HepG2 (cell line): Measurements from ENCODE around the gene PRR14. TPM values are rescaled to one million over a fixed set of nuclear protein-coding genes. Genes with fewer than 3 reads are reported as not detected.
A peak's percentile ranks its signal among the peaks of the same experiment; 100 is the strongest.

Experiments used
- CAMTA2 ChIP-seq: sonication (generic); formaldehyde crosslinking; IDR thresholded peaks from 2 replicates; pipeline ENCODE4 v1.4.0; 2020; ENCODE audit warnings: mild to moderate bottlenecking, missing genetic modification reagents, borderline replicate concordance
- TGIF2 ChIP-seq: IDR thresholded peaks from 2 replicates; pipeline ENCODE4 v1.6.1; 2016; ENCODE audit warnings: control low read depth, missing compliant biosample characterization
- YEATS2 ChIP-seq: sonication (generic); formaldehyde crosslinking; IDR thresholded peaks from 2 replicates; pipeline ENCODE4 v1.4.0; 2020; ENCODE audit warnings: missing genetic modification reagents, borderline replicate concordance
- ZKSCAN8 ChIP-seq: IDR thresholded peaks from 2 replicates; pipeline ENCODE4 v1.6.1; 2016; ENCODE audit warnings: borderline replicate concordance, missing genetic modification reagents, missing compliant biosample characterization
- ZNF17 ChIP-seq: sonication (generic); formaldehyde crosslinking; IDR thresholded peaks from 2 replicates; pipeline ENCODE4 v1.5.0; 2020; ENCODE audit warnings: mild to moderate bottlenecking, missing genetic modification reagents
- polyA plus RNA-seq, 8 experiments: library from polyadenylated mRNA; depleted of rRNA in 3 of 8; stranded (reverse) in 7 of 8; unstranded in 1 of 8; fragments of >200 nt; fragmentation: Illumina TruSeq in 4 of 8; extraction: Trizol in 4 of 8; gene quantifications; 2 replicates each; pipeline versions ENCODE4 v1.2.1 to v1.2.3, GENCODE V29; 2011 to 2016; ENCODE audit warnings: low read depth in 4 of 8, missing spikeins in 1 of 8, mixed read lengths in 1 of 8; ENCODE audit not compliant: insufficient read depth in 1 of 8
- total RNA-seq, 5 experiments: library from RNA; depleted of rRNA; stranded (reverse); fragments of >200 nt; fragmentation: Illumina TruSeq; extraction: Trizol; gene quantifications; 2 replicates each; pipeline ENCODE4 v1.2.3, GENCODE V29; 2016; ENCODE audit warnings: low read depth in 1 of 5
- TF ChIP-seq, protein P1 (sequence below): sonication (generic); formaldehyde crosslinking; IDR thresholded peaks from 2 replicates; pipeline ENCODE4 v1.5.1; 2020; ENCODE audit warnings: mild to moderate bottlenecking, missing genetic modification reagents, borderline replicate concordance
- TF ChIP-seq, protein P2 (sequence below): sonication (generic); formaldehyde crosslinking; IDR thresholded peaks from 2 replicates; pipeline ENCODE4 v1.4.0; 2020; ENCODE audit warnings: missing genetic modification reagents
- TF ChIP-seq, protein P3 (sequence below): sonication (generic); formaldehyde crosslinking; IDR thresholded peaks from 2 replicates; pipeline ENCODE4 v1.4.0; 2020; ENCODE audit warnings: missing genetic modification reagents, borderline replicate concordance
- TF ChIP-seq, protein P4 (sequence below): sonication (generic); formaldehyde crosslinking; IDR thresholded peaks from 2 replicates; pipeline ENCODE4 v1.4.0; 2020; ENCODE audit warnings: mild to moderate bottlenecking, missing genetic modification reagents
- TF ChIP-seq, protein P5 (sequence below): sonication (generic); formaldehyde crosslinking; IDR thresholded peaks from 2 replicates; pipeline ENCODE4 v1.5.1; 2020; ENCODE audit warnings: mild to moderate bottlenecking, missing genetic modification reagents, borderline replicate concordance

The PRR14 gene
- total and polyA plus RNA-seq, 2 of the 13 experiments (the other 11 are each of a cell fraction or from before 2014, with no cell fraction given) = 8.4 to 11.0 TPM

DNA sequence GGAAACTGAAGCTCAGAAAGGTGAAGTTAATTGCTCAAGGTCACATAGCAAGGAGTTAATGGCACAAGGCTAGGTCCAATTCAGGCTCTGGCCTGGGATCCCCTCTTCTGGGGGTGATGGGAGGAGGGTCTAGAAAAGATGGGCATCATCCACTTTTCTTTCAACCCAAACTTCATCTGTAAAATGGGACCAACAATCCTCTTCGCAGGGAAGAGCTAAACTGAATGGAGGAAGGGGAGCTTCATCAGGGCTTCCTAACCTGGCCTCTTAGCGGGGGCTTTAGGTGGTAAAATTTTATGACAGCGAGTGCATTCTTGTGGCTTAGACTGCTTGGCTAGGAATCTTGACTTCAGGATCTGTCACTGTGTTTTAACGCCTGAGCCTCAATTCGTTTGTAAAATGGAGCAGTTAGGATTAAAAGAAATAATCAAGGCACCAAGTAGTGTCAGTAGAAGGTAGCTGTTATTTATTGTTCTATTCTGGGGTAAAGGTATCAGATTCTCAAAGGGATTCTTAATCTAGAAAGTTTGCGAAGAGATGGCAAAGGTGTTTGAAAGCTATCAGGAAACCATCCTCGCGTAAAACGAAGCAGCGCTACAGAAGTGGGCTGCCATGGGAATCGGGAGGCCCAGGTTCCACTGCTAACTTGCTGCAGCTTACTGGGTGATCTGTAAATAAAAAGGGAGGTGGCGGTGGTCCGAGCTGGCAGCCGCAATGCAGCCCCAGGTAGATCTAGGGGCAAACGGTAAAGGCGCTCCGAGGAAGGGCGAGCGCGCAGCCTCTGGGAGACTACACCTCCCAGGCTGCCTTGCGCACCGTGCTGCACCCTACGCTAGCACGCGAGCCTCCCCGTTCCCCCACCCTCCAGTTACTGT lies 46.7 kb downstream of the PRR14 start (continued):
- TF ChIP-seq, protein P1, sequence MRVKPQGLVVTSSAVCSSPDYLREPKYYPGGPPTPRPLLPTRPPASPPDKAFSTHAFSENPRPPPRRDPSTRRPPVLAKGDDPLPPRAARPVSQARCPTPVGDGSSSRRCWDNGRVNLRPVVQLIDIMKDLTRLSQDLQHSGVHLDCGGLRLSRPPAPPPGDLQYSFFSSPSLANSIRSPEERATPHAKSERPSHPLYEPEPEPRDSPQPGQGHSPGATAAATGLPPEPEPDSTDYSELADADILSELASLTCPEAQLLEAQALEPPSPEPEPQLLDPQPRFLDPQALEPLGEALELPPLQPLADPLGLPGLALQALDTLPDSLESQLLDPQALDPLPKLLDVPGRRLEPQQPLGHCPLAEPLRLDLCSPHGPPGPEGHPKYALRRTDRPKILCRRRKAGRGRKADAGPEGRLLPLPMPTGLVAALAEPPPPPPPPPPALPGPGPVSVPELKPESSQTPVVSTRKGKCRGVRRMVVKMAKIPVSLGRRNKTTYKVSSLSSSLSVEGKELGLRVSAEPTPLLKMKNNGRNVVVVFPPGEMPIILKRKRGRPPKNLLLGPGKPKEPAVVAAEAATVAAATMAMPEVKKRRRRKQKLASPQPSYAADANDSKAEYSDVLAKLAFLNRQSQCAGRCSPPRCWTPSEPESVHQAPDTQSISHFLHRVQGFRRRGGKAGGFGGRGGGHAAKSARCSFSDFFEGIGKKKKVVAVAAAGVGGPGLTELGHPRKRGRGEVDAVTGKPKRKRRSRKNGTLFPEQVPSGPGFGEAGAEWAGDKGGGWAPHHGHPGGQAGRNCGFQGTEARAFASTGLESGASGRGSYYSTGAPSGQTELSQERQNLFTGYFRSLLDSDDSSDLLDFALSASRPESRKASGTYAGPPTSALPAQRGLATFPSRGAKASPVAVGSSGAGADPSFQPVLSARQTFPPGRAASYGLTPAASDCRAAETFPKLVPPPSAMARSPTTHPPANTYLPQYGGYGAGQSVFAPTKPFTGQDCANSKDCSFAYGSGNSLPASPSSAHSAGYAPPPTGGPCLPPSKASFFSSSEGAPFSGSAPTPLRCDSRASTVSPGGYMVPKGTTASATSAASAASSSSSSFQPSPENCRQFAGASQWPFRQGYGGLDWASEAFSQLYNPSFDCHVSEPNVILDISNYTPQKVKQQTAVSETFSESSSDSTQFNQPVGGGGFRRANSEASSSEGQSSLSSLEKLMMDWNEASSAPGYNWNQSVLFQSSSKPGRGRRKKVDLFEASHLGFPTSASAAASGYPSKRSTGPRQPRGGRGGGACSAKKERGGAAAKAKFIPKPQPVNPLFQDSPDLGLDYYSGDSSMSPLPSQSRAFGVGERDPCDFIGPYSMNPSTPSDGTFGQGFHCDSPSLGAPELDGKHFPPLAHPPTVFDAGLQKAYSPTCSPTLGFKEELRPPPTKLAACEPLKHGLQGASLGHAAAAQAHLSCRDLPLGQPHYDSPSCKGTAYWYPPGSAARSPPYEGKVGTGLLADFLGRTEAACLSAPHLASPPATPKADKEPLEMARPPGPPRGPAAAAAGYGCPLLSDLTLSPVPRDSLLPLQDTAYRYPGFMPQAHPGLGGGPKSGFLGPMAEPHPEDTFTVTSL = 0 out of 2 replicates have a peak, but pooled peaks have one; percentile 9
- TF ChIP-seq, protein P2, sequence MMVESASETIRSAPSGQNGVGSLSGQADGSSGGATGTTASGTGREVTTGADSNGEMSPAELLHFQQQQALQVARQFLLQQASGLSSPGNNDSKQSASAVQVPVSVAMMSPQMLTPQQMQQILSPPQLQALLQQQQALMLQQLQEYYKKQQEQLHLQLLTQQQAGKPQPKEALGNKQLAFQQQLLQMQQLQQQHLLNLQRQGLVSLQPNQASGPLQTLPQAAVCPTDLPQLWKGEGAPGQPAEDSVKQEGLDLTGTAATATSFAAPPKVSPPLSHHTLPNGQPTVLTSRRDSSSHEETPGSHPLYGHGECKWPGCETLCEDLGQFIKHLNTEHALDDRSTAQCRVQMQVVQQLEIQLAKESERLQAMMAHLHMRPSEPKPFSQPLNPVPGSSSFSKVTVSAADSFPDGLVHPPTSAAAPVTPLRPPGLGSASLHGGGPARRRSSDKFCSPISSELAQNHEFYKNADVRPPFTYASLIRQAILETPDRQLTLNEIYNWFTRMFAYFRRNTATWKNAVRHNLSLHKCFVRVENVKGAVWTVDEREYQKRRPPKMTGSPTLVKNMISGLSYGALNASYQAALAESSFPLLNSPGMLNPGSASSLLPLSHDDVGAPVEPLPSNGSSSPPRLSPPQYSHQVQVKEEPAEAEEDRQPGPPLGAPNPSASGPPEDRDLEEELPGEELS (CRISPR knock-in tag) = no peak
- TF ChIP-seq TGIF2 (CRISPR knock-in tag) (peak; percentile 65), ZKSCAN8 (no peak), CAMTA2 (CRISPR knock-in tag) (0 out of 2 replicates have a peak, but pooled peaks have one; percentile 53), ZNF17 (CRISPR knock-in tag) (no peak), YEATS2 (CRISPR knock-in tag) (no peak)
- TF ChIP-seq, protein P3, sequence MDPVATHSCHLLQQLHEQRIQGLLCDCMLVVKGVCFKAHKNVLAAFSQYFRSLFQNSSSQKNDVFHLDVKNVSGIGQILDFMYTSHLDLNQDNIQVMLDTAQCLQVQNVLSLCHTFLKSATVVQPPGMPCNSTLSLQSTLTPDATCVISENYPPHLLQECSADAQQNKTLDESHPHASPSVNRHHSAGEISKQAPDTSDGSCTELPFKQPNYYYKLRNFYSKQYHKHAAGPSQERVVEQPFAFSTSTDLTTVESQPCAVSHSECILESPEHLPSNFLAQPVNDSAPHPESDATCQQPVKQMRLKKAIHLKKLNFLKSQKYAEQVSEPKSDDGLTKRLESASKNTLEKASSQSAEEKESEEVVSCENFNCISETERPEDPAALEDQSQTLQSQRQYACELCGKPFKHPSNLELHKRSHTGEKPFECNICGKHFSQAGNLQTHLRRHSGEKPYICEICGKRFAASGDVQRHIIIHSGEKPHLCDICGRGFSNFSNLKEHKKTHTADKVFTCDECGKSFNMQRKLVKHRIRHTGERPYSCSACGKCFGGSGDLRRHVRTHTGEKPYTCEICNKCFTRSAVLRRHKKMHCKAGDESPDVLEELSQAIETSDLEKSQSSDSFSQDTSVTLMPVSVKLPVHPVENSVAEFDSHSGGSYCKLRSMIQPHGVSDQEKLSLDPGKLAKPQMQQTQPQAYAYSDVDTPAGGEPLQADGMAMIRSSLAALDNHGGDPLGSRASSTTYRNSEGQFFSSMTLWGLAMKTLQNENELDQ (CRISPR knock-in tag) = no peak
- TF ChIP-seq, protein P4, sequence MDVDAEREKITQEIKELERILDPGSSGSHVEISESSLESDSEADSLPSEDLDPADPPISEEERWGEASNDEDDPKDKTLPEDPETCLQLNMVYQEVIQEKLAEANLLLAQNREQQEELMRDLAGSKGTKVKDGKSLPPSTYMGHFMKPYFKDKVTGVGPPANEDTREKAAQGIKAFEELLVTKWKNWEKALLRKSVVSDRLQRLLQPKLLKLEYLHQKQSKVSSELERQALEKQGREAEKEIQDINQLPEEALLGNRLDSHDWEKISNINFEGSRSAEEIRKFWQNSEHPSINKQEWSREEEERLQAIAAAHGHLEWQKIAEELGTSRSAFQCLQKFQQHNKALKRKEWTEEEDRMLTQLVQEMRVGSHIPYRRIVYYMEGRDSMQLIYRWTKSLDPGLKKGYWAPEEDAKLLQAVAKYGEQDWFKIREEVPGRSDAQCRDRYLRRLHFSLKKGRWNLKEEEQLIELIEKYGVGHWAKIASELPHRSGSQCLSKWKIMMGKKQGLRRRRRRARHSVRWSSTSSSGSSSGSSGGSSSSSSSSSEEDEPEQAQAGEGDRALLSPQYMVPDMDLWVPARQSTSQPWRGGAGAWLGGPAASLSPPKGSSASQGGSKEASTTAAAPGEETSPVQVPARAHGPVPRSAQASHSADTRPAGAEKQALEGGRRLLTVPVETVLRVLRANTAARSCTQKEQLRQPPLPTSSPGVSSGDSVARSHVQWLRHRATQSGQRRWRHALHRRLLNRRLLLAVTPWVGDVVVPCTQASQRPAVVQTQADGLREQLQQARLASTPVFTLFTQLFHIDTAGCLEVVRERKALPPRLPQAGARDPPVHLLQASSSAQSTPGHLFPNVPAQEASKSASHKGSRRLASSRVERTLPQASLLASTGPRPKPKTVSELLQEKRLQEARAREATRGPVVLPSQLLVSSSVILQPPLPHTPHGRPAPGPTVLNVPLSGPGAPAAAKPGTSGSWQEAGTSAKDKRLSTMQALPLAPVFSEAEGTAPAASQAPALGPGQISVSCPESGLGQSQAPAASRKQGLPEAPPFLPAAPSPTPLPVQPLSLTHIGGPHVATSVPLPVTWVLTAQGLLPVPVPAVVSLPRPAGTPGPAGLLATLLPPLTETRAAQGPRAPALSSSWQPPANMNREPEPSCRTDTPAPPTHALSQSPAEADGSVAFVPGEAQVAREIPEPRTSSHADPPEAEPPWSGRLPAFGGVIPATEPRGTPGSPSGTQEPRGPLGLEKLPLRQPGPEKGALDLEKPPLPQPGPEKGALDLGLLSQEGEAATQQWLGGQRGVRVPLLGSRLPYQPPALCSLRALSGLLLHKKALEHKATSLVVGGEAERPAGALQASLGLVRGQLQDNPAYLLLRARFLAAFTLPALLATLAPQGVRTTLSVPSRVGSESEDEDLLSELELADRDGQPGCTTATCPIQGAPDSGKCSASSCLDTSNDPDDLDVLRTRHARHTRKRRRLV (CRISPR knock-in tag) = peak; percentile 44; the same call in 1 of the 2 replicates
- TF ChIP-seq, protein P5, sequence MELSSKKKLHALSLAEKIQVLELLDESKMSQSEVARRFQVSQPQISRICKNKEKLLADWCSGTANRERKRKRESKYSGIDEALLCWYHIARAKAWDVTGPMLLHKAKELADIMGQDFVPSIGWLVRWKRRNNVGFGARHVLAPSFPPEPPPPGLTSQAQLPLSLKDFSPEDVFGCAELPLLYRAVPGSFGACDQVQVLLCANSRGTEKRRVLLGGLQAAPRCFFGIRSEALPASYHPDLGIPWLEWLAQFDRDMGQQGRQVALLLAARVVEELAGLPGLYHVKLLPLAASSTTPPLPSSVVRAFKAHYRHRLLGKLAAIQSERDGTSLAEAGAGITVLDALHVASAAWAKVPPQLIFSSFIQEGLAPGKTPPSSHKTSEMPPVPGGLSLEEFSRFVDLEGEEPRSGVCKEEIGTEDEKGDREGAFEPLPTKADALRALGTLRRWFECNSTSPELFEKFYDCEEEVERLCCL = no peak
